Karpas-422 (cell line): ENCODE results near the gene GMPPB. TPM values are rescaled to one million over a fixed set of nuclear protein-coding genes. Genes with fewer than 3 reads are reported as not detected.

Experiments used
- DNase-seq: peaks from one replicate; pipeline ENCODE4 v3.0.0-alpha.2; 2015
- H2AFZ ChIP-seq: fragments of 200-600 bp; sonication (generic); 2 replicates; pipeline ENCODE4 v1.6.1; 2014; ENCODE audit warnings: antibody characterized with exemption, low read length, mixed read lengths
- H3K27ac ChIP-seq: fragments of 200-600 bp; sonication (generic); 2 replicates; pipeline ENCODE4 v1.5.1; 2014; ENCODE audit warnings: mild to moderate bottlenecking, low read length, moderate library complexity
- H3K27me3 ChIP-seq: fragments of 200-600 bp; sonication (generic); 2 replicates; pipeline ENCODE4 v1.6.1; 2014; ENCODE audit warnings: low read length, mixed read lengths
- H3K36me3 ChIP-seq: fragments of 200-600 bp; sonication (generic); 2 replicates; pipeline ENCODE4 v1.6.1; 2014; ENCODE audit warnings: low read length, mixed read lengths; ENCODE audit not compliant: insufficient read depth
- H3K4me1 ChIP-seq: fragments of 200-600 bp; sonication (generic); 2 replicates; pipeline ENCODE4 v1.6.1; 2014; ENCODE audit warnings: mild to moderate bottlenecking, low read length, mixed read lengths
- H3K4me2 ChIP-seq: fragments of 200-600 bp; sonication (generic); 2 replicates; pipeline ENCODE4 v1.6.1; 2014; ENCODE audit warnings: low read length, low read depth, mild to moderate bottlenecking; ENCODE audit not compliant: poor library complexity, severe bottlenecking
- H3K4me3 ChIP-seq: fragments of 200-600 bp; sonication (generic); 2 replicates; pipeline ENCODE4 v1.5.1; 2014; ENCODE audit warnings: mild to moderate bottlenecking, antibody characterized with exemption, low read length, mixed read lengths
- H3K79me2 ChIP-seq: fragments of 200-600 bp; sonication (generic); 2 replicates; pipeline ENCODE4 v1.6.1; 2014; ENCODE audit warnings: mild to moderate bottlenecking, low read length, mixed read lengths
- H3K9ac ChIP-seq: fragments of 200-600 bp; sonication (generic); 2 replicates; pipeline ENCODE4 v1.6.0; 2014; ENCODE audit warnings: low read length
- H3K9me2 ChIP-seq: fragments of 200-600 bp; sonication (generic), shearing (Covaris generic); replicated peaks from 2 replicates; pipeline ENCODE4 v1.6.0; 2014; ENCODE audit warnings: mild to moderate bottlenecking, low read length, moderate library complexity; ENCODE audit not compliant: insufficient read depth
- H3K9me3 ChIP-seq: fragments of 300-700, 200-600 bp; sonication (generic); 2 replicates; pipeline ENCODE4 v1.6.1; 2014; ENCODE audit warnings: low read length, mixed read lengths
- H4K20me1 ChIP-seq: fragments of 200-600 bp; sonication (generic); 2 replicates; pipeline ENCODE4 v1.6.1; 2014; ENCODE audit warnings: mild to moderate bottlenecking, antibody characterized with exemption, low read length, low read depth; ENCODE audit not compliant: insufficient read depth
- total RNA-seq: library from RNA; depleted of rRNA; stranded (reverse); fragments of >200 nt; shearing (Covaris generic); gene quantifications from 2 replicates; pipeline ENCODE4 v1.2.3, GENCODE V29; 2014; ENCODE audit warnings: low replicate concordance

GMPPB gene
- total RNA-seq, 1 experiment from 2014 or later, result 10.1 TPM

- H3K4me2 ChIP-seq, result no peak overlapping the region
- H3K27ac ChIP-seq, result no peak overlapping the region
- H2AFZ ChIP-seq, result no peak overlapping the region
- no peaks in the 10 kb centered on the region for H3K27me3 ChIP-seq
- no peak overlapping the region for H3K4me3 ChIP-seq
- DNase-seq, result no peak
- H3K9me2 ChIP-seq, result no peaks in the 10 kb centered on the region
- no peaks in the 10 kb centered on the region for H3K9me3 ChIP-seq
- H3K4me1 ChIP-seq, result peaks cover 8% of the 10 kb centered on the region
- 0 out of 2 replicates have a peak, but pooled peaks cover 8% of the 10 kb centered on the region for H3K36me3 ChIP-seq
- no peak overlapping the region for H3K9ac ChIP-seq
- no peaks in the 10 kb centered on the region for H3K79me2 ChIP-seq
- no peaks in the 10 kb centered on the region for H4K20me1 ChIP-seq
These were observed 8.8 kb downstream of the GMPPB start for GRCh38 chr3:49714728-49715550.

GRCh38 chr3:49713336-49714105 lies 10.2 kb downstream of the GMPPB start:
- Histone ChIP-seq H3K9ac (no peak overlapping the region), H3K36me3 (0 out of 2 replicates have a peak, but pooled peaks cover 5% of the 10 kb centered on the region), H3K4me1 (no peaks in the 10 kb centered on the region), H3K4me3 (no peak overlapping the region), H2AFZ (no peak overlapping the region), H3K79me2 (no peaks in the 10 kb centered on the region), H3K4me2 (no peak overlapping the region), H3K9me2 (no peaks in the 10 kb centered on the region), H3K27ac (no peak overlapping the region), H4K20me1 (no peaks in the 10 kb centered on the region), H3K27me3 (no peaks in the 10 kb centered on the region), H3K9me3 (no peaks in the 10 kb centered on the region)
- no peak for DNase-seq

- H3K79me2 ChIP-seq, result no peaks in the 10 kb centered on the region
- no peaks in the 10 kb centered on the region for H3K36me3 ChIP-seq
- no peak overlapping the region for H2AFZ ChIP-seq
- H3K4me2 ChIP-seq, result no peak overlapping the region
- no peak overlapping the region for H3K4me3 ChIP-seq
- no peak for DNase-seq
- no peaks in the 10 kb centered on the region for H3K27me3 ChIP-seq
- no peaks in the 10 kb centered on the region for H4K20me1 ChIP-seq
- H3K9me2 ChIP-seq, result no peaks in the 10 kb centered on the region
- H3K27ac ChIP-seq, result no peak overlapping the region
- H3K4me1 ChIP-seq, result no peaks in the 10 kb centered on the region
- H3K9me3 ChIP-seq, result no peaks in the 10 kb centered on the region
- no peak overlapping the region for H3K9ac ChIP-seq
These were observed 11.0 kb downstream of the GMPPB start for GRCh38 chr3:49712631-49713317.

GRCh38 chr3:49712166-49712565 lies 11.6 kb downstream of the GMPPB start:
- no peak overlapping the region for H3K4me3 ChIP-seq
- H3K9ac ChIP-seq, result no peak overlapping the region
- H3K4me1 ChIP-seq, result no peaks in the 10 kb centered on the region
- no peak overlapping the region for H3K4me2 ChIP-seq
- H3K79me2 ChIP-seq, result no peaks in the 10 kb centered on the region
- no peaks in the 10 kb centered on the region for H3K27me3 ChIP-seq
- H3K9me3 ChIP-seq, result no peaks in the 10 kb centered on the region
- H3K9me2 ChIP-seq, result no peaks in the 10 kb centered on the region
- H3K27ac ChIP-seq, result no peak overlapping the region
- no peak overlapping the region for H2AFZ ChIP-seq
- H3K36me3 ChIP-seq, result no peaks in the 10 kb centered on the region
- no peaks in the 10 kb centered on the region for H4K20me1 ChIP-seq
- no peak for DNase-seq

- H3K27ac ChIP-seq, result no peak overlapping the region
- no peak overlapping the region for H3K4me3 ChIP-seq
- H3K79me2 ChIP-seq, result no peaks in the 10 kb centered on the region
- no peak for DNase-seq
- no peaks in the 10 kb centered on the region for H3K4me1 ChIP-seq
- no peaks in the 10 kb centered on the region for H3K36me3 ChIP-seq
- H3K4me2 ChIP-seq, result no peak overlapping the region
- no peaks in the 10 kb centered on the region for H3K9me3 ChIP-seq
- H3K9ac ChIP-seq, result no peak overlapping the region
- H3K9me2 ChIP-seq, result no peaks in the 10 kb centered on the region
- H3K27me3 ChIP-seq, result no peaks in the 10 kb centered on the region
- H4K20me1 ChIP-seq, result no peaks in the 10 kb centered on the region
- H2AFZ ChIP-seq, result no peak overlapping the region
These were observed 12.3 kb downstream of the GMPPB start for GRCh38 chr3:49711489-49711888.

GRCh38 chr3:49709852-49710251 lies 13.9 kb downstream of the GMPPB start:
- no peak overlapping the region for H3K27ac ChIP-seq
- no peak overlapping the region for H3K9ac ChIP-seq
- H4K20me1 ChIP-seq, result no peaks in the 10 kb centered on the region
- no peaks in the 10 kb centered on the region for H3K79me2 ChIP-seq
- H3K36me3 ChIP-seq, result no peaks in the 10 kb centered on the region
- H3K27me3 ChIP-seq, result no peaks in the 10 kb centered on the region
- H3K9me2 ChIP-seq, result no peaks in the 10 kb centered on the region
- no peak overlapping the region for H3K4me2 ChIP-seq
- no peaks in the 10 kb centered on the region for H3K9me3 ChIP-seq
- H3K4me3 ChIP-seq, result no peak overlapping the region
- no peaks in the 10 kb centered on the region for H3K4me1 ChIP-seq
- H2AFZ ChIP-seq, result no peak overlapping the region
- no peak for DNase-seq

- no peak overlapping the region for H3K4me3 ChIP-seq
- no peak overlapping the region for H3K4me2 ChIP-seq
- no peak overlapping the region for H3K27ac ChIP-seq
- H3K4me1 ChIP-seq, result no peaks in the 10 kb centered on the region
- H3K9ac ChIP-seq, result no peak overlapping the region
- H3K79me2 ChIP-seq, result no peaks in the 10 kb centered on the region
- DNase-seq, result no peak
- no peak overlapping the region for H2AFZ ChIP-seq
- H4K20me1 ChIP-seq, result no peaks in the 10 kb centered on the region
- no peaks in the 10 kb centered on the region for H3K27me3 ChIP-seq
- no peaks in the 10 kb centered on the region for H3K9me3 ChIP-seq
- H3K9me2 ChIP-seq, result no peaks in the 10 kb centered on the region
- H3K36me3 ChIP-seq, result no peaks in the 10 kb centered on the region
These were observed 16.7 kb downstream of the GMPPB start for GRCh38 chr3:49707113-49707480.
